Coronary artery (tissue), 2 donors: ENCODE data around the gene RPL19.

Experiments used
- DNase-seq: peaks from one replicate; pipeline ENCODE4 v3.0.0-alpha.2; 2017; ENCODE audit warnings: low spot score
- H3K27ac ChIP-seq, 2 donors: fragments of 200-600 bp; sonication (generic); one replicate each; pipeline ENCODE4 v1.5.1; 2016 to 2019
- H3K4me3 ChIP-seq: fragments of 200-600 bp; sonication (generic); 2 replicates; pipeline ENCODE4 v1.5.1; 2016; ENCODE audit warnings: mild to moderate bottlenecking, moderate library complexity
- CTCF ChIP-seq: fragments of 200-600 bp; sonication (generic); IDR thresholded peaks from one replicate; pipeline ENCODE4 v1.5.1; 2019; ENCODE audit warnings: antibody characterized with exemption

Gene RPL19

DNA sequence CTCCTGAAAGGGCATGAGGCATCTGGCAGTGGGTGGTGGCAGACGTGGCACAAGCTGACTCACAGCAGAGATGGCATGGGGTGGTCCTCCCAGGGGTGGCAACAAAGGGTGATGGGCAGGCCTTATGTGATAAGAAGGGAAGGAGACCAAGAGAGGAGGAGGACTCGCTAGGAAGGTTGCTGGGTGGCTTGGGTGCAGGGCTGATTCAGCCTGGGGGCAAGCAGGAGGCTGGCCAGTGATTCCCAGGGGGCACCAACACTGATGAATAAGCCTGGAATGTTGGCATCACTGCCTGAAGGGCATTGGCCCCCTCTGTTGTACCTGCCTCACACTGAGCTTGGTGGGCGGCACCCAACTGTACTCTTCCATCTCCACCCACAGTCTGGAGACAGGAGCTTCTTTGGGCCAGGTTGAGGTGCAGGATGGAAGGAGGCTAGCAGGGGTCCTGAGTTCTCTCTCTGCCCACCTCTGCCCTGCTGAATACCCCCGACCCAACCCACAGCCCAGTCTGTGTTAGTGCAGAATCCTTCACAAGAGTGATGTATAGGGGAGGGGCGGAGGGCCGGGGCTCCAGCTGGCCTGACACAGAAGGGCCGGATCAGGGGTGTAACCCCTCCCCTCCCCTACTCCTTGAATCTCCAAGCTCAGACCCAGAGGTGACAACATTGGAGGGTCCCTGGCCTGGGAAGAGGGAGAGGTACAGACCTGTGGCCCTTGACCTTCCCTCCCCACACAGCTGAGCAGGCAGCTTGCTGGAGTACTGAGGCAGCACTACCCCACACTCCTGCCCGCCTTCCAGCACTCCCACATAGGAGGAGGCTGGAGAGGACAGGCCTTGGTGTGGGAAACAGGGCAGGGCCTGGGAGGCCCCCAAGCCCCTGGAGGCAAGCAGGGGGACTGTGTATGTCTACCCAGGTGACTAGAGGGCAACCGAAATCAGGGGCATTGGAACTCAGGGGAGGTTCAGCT lies 23.1 kb downstream of the RPL19 start:
- no peak overlapping the region for H3K4me3 ChIP-seq
- no peak for TF ChIP-seq CTCF
- no peak for DNase-seq
- peak overlapping the region in 1 of 2 donors; percentile 70 for H3K27ac ChIP-seq

DNA sequence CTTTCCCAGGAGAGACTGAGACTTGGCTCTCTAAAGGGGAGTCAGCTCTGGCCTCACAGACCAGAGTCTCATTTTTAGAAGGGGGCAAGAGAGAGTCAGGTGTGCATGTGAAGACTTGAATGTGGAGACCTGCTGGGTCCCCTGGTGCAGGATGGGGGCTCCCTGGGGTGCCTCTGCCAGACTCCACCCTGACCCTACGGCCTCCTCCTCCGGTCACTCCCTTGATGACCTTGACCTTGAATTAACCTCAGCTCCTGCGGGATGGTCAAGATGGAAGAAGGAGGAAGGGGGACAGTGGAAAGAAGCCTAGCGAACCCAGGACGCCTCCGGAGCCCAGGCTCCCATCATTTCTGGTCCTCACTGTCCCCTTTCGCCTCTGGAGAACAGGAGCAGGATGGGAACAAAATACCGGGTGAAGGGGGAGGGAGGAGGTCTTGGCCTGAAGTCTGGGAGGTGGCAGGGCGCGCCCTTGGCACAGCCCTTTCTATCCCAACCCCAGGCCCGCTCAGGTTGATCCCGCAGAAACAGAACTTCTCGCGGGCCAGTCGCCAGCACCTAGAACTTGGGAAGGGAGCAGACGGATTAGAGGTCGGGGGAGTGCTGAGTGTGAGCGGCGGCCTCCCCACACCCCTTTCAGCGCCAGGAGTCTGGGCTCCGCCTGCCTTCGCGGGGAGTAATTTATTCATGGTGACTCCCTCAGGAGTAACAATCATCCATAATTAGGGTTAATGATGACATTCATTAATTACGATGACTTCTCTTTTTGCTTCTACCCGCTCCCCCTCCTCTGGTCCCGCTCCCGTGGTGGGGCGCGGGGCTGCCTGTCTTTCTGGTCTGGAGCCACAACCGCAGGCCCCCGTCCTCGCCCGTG lies 24.1 kb downstream of the RPL19 start:
- H3K27ac ChIP-seq = peak overlapping the region in 1 of 2 donors; percentile 70
- TF ChIP-seq CTCF = no peak
- DNase-seq = no peak
- peak overlapping the region; percentile 69 for H3K4me3 ChIP-seq

GRCh38 chr17:39224778-39225307 lies 24.8 kb downstream of the RPL19 start:
- peak overlapping the region; percentile 33 to 70 for H3K27ac ChIP-seq
- TF ChIP-seq CTCF = no peak
- no peak for DNase-seq
- H3K4me3 ChIP-seq = peak overlapping the region; percentile 69

DNA sequence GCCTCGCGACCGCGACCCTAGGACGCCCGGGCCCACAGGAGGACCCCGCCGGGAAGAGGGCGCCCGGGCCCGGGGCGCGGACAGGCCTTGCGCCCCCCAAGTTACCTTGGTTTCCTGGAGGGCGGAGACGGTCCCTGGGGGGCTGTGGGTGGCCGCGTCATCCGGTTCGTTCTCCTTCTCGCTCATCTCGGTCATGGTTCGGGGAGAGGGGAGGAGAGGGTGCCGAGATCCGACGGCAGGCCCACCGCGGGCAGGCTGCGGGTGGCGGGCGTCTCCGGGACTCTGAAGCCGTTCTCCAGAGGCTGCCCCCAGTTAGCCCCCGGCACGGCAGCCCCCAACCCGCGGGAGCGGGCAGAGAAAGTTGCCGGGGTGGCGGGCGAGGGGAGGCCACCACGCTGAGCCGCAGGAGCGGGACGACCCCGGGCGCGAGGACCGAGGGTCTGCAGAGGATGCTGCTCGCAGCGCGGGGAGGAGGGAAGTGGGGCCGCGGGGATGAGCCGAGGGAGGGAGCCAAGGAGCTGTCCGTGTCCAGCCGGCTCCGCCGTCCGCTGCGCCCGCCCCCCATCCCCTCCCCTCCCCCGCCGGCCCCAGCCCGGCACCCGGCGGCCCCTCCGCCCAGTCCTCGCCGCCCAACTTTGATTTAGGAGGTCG lies 25.4 kb downstream of the RPL19 start, which contains the start of gene STAC2:
Gene STAC2, minus strand, starts transcription at position 638 of the 651 bp plus-strand sequence. Its CDS starts 443 bp downstream, at position 195.
- H3K4me3 ChIP-seq = peak within 1 kb of the TSS; percentile 69
- no peak for TF ChIP-seq CTCF
- DNase-seq = no peak
- peak within 1 kb of the TSS; percentile 33 to 70 for H3K27ac ChIP-seq

- TF ChIP-seq CTCF = no peak
- no peak for DNase-seq
Measured at GRCh38 chr17:39225959-39226683, 26.0 kb downstream of the RPL19 start.

More at GRCh38 chr17:39225959-39226683, 26.0 kb downstream of the RPL19 start:
- H3K4me3 ChIP-seq = peak overlapping the region; percentile 69
- H3K27ac ChIP-seq = no peak overlapping the region
